SK-N-SH treated with all-trans-retinoic acid at 6 μM for 48 hours (cell line): ENCODE results near the gene PLEKHF1.

ENCODE experiments used
- ATAC-seq: fragments of 200-7000 bp; cut with Tn5 transposase; 3 replicates; pipeline ENCODE4 v1.9.1; 2020; ENCODE audit warnings: mild to moderate bottlenecking, moderate library complexity
- ARNTL ChIP-seq: fragments of 450-650 bp; formaldehyde crosslinking; IDR thresholded peaks from 2 replicates; pipeline ENCODE4 v1.5.0; 2020; ENCODE audit warnings: low read depth, mild to moderate bottlenecking, moderate library complexity, borderline replicate concordance
- BACH2 ChIP-seq: fragments of 250-450 bp; sonication (Bioruptor Pico); IDR thresholded peaks from 2 replicates; pipeline ENCODE4 v1.9.0; 2021; ENCODE audit warnings: mild to moderate bottlenecking, borderline replicate concordance
- CSDC2 ChIP-seq: fragments of 250-450 bp; sonication (Bioruptor Pico); IDR thresholded peaks from 2 replicates; pipeline ENCODE4 v1.5.0; 2020; ENCODE audit warnings: mild to moderate bottlenecking, moderate library complexity
- ESRRG ChIP-seq: fragments of 250-450 bp; sonication (Bioruptor Pico); IDR thresholded peaks from 2 replicates; pipeline ENCODE4 v1.6.1; 2021; ENCODE audit warnings: mild to moderate bottlenecking
- GLIS3 ChIP-seq: fragments of 250-450 bp; sonication (Bioruptor Pico); IDR thresholded peaks from 2 replicates; pipeline ENCODE4 v1.5.0; 2020; ENCODE audit warnings: mild to moderate bottlenecking, moderate library complexity
- ISL1 ChIP-seq: fragments of 250-450 bp; sonication (Bioruptor Pico); IDR thresholded peaks from 2 replicates; pipeline ENCODE4 v2.1.2; 2022; ENCODE audit warnings: mild to moderate bottlenecking, moderate library complexity
- OSR1 ChIP-seq: fragments of 250-450 bp; sonication (Bioruptor Pico); IDR thresholded peaks from 2 replicates; pipeline ENCODE4 v1.8.0; 2022; ENCODE audit warnings: moderate library complexity, mild to moderate bottlenecking, inconsistent platforms
- PPARA ChIP-seq: fragments of 250-450 bp; sonication (Bioruptor Pico); IDR thresholded peaks from 2 replicates; pipeline ENCODE4 v1.5.0; 2020; ENCODE audit warnings: mild to moderate bottlenecking, borderline replicate concordance
- RARB ChIP-seq: fragments of 250-450 bp; sonication (Bioruptor Pico); IDR thresholded peaks from 2 replicates; pipeline ENCODE4 v1.8.0; 2021; ENCODE audit warnings: mild to moderate bottlenecking, moderate library complexity
- SNAI2 ChIP-seq: fragments of 250-450 bp; sonication (Bioruptor Pico); IDR thresholded peaks from 2 replicates; pipeline ENCODE4 v1.5.0; 2020; ENCODE audit warnings: mild to moderate bottlenecking, moderate library complexity
- TCF4 ChIP-seq: fragments of 250-450 bp; sonication (Bioruptor Pico); IDR thresholded peaks from 2 replicates; pipeline ENCODE4 v1.8.0; 2021; ENCODE audit warnings: mild to moderate bottlenecking, moderate library complexity, borderline replicate concordance
- TOX ChIP-seq: fragments of 250-450 bp; sonication (Bioruptor Pico); IDR thresholded peaks from 2 replicates; pipeline ENCODE4 v1.8.0; 2021; ENCODE audit warnings: mild to moderate bottlenecking, moderate library complexity, borderline replicate concordance
- ZC3H10 ChIP-seq: fragments of 250-450 bp; sonication (Bioruptor Pico); IDR thresholded peaks from 2 replicates; pipeline ENCODE4 v1.5.1; 2021; ENCODE audit warnings: mild to moderate bottlenecking, moderate library complexity
- ZFP3 ChIP-seq: fragments of 250-450 bp; sonication (Bioruptor Pico); IDR thresholded peaks from 2 replicates; pipeline ENCODE4 v1.5.0; 2020; ENCODE audit warnings: mild to moderate bottlenecking, moderate library complexity
- ZFP30 ChIP-seq: fragments of 450-650 bp; formaldehyde crosslinking; IDR thresholded peaks from 2 replicates; pipeline ENCODE4 v1.5.0; 2022; ENCODE audit warnings: mild to moderate bottlenecking, moderate library complexity
- ZNF565 ChIP-seq: fragments of 450-650 bp; formaldehyde crosslinking; conservative IDR thresholded peaks from 2 replicates; pipeline ENCODE4 v1.5.0; 2020; ENCODE audit warnings: low read depth, mild to moderate bottlenecking, moderate library complexity
- ZNF70 ChIP-seq: fragments of 450-650 bp; formaldehyde crosslinking; IDR thresholded peaks from 2 replicates; pipeline ENCODE4 v1.5.0; 2020; ENCODE audit warnings: mild to moderate bottlenecking, moderate library complexity
- TF ChIP-seq, protein P1 (sequence below): fragments of 250-450 bp; sonication (Bioruptor Pico); IDR thresholded peaks from 2 replicates; pipeline ENCODE4 v1.8.0; 2020; ENCODE audit warnings: mild to moderate bottlenecking, moderate library complexity, borderline replicate concordance
- TF ChIP-seq, protein P2 (sequence below): fragments of 250-450 bp; sonication (Bioruptor Pico); IDR thresholded peaks from 2 replicates; pipeline ENCODE4 v1.8.0; 2021; ENCODE audit warnings: low read depth, mild to moderate bottlenecking, moderate library complexity, borderline replicate concordance
- TF ChIP-seq, protein P3 (sequence below): fragments of 250-450 bp; sonication (Bioruptor Pico); IDR thresholded peaks from 2 replicates; pipeline ENCODE4 v1.5.1; 2021; ENCODE audit warnings: mild to moderate bottlenecking, moderate library complexity
- TF ChIP-seq, protein P4 (sequence below): fragments of 250-450 bp; sonication (Bioruptor Pico); IDR thresholded peaks from 2 replicates; pipeline ENCODE4 v1.5.1; 2020; ENCODE audit warnings: low read depth, mild to moderate bottlenecking, moderate library complexity
- TF ChIP-seq, protein P5 (sequence below): fragments of 250-450 bp; sonication (Bioruptor Pico); IDR thresholded peaks from 2 replicates; pipeline ENCODE4 v1.5.0; 2020; ENCODE audit warnings: mild to moderate bottlenecking, moderate library complexity

PLEKHF1 gene

DNA sequence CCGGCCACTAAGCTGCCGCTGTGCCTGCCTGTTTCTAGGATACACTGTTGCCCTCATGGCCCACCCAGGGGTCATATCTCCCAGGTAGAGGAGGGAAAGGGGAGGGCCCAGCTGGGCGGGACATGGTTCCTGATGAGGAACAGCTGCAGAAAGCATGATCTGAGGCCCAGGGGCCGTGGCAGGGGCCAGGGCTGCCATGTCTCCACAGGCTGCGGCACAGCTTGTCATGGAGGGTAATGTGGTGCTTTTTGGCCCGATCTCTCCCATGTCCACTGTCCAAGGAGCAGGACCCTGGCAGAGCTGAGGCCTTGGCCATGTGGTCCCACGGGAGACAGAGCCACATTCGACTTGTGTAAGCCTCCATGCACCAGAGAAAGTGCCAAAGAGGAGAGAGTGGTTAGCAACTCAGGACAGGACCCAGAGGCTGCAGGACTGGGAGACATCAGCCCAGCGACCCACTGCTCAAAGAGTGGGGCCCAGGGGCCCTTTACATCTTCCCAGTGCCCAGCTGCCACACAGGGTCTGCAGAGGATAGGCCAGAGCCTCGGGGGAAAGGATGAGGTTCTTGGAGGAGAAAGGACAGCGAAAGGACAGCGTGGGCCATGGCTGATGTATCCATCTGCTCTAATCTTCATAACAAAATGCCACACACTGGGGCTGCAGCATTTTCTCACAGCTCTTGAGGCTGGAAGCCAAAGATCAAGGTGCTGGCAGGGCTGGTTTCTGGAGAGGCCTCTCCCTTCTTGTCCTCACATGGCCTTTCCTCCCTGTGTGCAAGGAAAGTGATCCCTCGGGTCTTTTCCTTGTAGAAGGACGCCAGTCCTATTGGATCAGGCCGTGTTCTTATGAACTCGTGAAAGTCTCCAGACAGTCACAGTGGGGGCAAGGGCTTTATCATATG, 47.6 kb upstream of the PLEKHF1 start:
- no peak for TF ChIP-seq ISL1 (CRISPR knock-in tag)
- TF ChIP-seq, protein P1, sequence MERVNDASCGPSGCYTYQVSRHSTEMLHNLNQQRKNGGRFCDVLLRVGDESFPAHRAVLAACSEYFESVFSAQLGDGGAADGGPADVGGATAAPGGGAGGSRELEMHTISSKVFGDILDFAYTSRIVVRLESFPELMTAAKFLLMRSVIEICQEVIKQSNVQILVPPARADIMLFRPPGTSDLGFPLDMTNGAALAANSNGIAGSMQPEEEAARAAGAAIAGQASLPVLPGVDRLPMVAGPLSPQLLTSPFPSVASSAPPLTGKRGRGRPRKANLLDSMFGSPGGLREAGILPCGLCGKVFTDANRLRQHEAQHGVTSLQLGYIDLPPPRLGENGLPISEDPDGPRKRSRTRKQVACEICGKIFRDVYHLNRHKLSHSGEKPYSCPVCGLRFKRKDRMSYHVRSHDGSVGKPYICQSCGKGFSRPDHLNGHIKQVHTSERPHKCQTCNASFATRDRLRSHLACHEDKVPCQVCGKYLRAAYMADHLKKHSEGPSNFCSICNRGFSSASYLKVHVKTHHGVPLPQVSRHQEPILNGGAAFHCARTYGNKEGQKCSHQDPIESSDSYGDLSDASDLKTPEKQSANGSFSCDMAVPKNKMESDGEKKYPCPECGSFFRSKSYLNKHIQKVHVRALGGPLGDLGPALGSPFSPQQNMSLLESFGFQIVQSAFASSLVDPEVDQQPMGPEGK (CRISPR knock-in tag): no peak
- peak; percentile 34 for ATAC-seq

DNA sequence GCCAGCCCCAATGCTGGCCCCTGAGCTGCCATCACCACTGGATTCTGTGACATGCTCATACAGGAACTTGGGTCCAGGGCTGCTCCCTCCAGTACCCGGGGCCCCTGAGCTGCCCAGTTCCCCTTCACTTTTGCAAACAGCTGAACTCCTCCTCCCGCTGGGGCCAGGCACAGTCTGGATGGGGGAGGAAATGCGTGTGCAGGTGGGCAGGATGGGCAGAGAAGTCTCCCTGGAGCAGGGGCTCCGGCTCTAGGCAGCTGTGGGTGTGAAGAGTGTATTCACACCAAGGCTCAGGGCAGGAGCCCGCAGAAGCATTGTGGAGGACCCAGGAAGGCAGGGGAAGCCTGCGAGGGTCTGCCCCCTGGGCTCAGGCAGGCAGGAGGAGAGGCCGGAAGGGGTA, 46.8 kb upstream of the PLEKHF1 start:
- no peak for ATAC-seq

DNA sequence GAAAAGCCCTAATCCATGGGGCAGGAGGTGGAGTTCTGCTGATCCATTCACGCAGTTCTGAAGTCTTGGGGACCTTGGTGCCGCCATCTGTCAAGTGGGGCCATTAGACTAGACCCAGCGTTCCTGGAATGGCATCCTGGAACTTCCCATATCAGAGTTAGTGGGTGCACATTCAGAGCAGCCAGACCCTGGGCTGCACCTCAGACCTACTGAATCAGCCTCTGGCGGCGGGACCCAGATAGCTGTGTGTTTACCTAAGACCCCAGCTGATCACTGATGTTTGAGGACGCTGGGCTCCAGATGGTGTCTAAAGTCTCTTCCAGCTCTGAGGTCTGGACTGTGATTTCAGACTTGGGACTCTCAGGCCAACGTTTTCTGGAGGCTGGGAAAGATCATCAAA, 46.4 kb upstream of the PLEKHF1 start:
- TF ChIP-seq BACH2 (CRISPR knock-in tag): no peak
- TF ChIP-seq, protein P2, sequence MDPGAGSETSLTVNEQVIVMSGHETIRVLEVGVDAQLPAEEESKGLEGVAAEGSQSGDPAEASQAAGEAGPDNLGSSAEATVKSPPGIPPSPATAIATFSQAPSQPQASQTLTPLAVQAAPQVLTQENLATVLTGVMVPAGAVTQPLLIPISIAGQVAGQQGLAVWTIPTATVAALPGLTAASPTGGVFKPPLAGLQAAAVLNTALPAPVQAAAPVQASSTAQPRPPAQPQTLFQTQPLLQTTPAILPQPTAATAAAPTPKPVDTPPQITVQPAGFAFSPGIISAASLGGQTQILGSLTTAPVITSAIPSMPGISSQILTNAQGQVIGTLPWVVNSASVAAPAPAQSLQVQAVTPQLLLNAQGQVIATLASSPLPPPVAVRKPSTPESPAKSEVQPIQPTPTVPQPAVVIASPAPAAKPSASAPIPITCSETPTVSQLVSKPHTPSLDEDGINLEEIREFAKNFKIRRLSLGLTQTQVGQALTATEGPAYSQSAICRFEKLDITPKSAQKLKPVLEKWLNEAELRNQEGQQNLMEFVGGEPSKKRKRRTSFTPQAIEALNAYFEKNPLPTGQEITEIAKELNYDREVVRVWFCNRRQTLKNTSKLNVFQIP: no peak
- no peak for ATAC-seq

More for the DNA sequence above, 46.8 kb upstream of the PLEKHF1 start:
- no peak for TF ChIP-seq ARNTL (CRISPR knock-in tag)
- no peak for TF ChIP-seq ZFP3 (CRISPR knock-in tag)
- no peak for TF ChIP-seq ZC3H10
- TF ChIP-seq, protein P3, sequence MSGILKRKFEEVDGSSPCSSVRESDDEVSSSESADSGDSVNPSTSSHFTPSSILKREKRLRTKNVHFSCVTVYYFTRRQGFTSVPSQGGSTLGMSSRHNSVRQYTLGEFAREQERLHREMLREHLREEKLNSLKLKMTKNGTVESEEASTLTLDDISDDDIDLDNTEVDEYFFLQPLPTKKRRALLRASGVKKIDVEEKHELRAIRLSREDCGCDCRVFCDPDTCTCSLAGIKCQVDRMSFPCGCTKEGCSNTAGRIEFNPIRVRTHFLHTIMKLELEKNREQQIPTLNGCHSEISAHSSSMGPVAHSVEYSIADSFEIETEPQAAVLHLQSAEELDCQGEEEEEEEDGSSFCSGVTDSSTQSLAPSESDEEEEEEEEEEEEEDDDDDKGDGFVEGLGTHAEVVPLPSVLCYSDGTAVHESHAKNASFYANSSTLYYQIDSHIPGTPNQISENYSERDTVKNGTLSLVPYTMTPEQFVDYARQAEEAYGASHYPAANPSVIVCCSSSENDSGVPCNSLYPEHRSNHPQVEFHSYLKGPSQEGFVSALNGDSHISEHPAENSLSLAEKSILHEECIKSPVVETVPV (CRISPR knock-in tag): no peak
- no peak for TF ChIP-seq ZNF70
- no peak for TF ChIP-seq TOX (CRISPR knock-in tag)
- TF ChIP-seq SNAI2 (CRISPR knock-in tag): no peak
- TF ChIP-seq OSR1 (CRISPR knock-in tag): no peak
- TF ChIP-seq, protein P4, sequence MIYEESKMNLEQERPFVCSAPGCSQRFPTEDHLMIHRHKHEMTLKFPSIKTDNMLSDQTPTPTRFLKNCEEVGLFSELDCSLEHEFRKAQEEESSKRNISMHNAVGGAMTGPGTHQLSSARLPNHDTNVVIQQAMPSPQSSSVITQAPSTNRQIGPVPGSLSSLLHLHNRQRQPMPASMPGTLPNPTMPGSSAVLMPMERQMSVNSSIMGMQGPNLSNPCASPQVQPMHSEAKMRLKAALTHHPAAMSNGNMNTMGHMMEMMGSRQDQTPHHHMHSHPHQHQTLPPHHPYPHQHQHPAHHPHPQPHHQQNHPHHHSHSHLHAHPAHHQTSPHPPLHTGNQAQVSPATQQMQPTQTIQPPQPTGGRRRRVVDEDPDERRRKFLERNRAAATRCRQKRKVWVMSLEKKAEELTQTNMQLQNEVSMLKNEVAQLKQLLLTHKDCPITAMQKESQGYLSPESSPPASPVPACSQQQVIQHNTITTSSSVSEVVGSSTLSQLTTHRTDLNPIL (CRISPR knock-in tag): no peak
- TF ChIP-seq PPARA (CRISPR knock-in tag): no peak
- no peak for TF ChIP-seq ESRRG
- no peak for TF ChIP-seq GLIS3 (CRISPR knock-in tag)
- no peak for TF ChIP-seq TCF4 (CRISPR knock-in tag)
- TF ChIP-seq, all 23 proteins: peak for 0

DNA sequence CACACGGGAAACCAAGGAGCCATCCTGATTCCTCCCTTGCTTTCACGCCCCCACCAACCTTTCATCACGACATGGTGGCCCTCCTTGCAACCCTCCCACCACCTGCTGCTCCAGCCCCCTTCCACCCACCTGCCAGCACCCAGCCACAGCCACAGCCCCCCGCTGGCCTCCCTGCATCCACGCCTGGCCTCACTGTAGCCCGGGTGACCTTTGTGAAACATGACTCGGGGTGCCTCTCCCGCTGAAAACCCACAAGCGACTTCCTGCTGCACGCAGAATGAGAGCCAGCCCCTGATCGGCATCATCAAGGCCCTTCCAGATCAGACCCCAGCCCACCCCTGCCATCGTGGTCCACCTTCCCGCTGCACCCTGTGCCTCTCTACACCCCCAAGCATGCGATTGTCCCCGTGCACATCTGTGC, 44.3 kb upstream of the PLEKHF1 start:
- TF ChIP-seq RARB (CRISPR knock-in tag): no peak
- no peak for TF ChIP-seq ZC3H10
- no peak for TF ChIP-seq TOX (CRISPR knock-in tag)
- TF ChIP-seq ZNF70: no peak
- no peak for TF ChIP-seq CSDC2
- TF ChIP-seq, protein P5, sequence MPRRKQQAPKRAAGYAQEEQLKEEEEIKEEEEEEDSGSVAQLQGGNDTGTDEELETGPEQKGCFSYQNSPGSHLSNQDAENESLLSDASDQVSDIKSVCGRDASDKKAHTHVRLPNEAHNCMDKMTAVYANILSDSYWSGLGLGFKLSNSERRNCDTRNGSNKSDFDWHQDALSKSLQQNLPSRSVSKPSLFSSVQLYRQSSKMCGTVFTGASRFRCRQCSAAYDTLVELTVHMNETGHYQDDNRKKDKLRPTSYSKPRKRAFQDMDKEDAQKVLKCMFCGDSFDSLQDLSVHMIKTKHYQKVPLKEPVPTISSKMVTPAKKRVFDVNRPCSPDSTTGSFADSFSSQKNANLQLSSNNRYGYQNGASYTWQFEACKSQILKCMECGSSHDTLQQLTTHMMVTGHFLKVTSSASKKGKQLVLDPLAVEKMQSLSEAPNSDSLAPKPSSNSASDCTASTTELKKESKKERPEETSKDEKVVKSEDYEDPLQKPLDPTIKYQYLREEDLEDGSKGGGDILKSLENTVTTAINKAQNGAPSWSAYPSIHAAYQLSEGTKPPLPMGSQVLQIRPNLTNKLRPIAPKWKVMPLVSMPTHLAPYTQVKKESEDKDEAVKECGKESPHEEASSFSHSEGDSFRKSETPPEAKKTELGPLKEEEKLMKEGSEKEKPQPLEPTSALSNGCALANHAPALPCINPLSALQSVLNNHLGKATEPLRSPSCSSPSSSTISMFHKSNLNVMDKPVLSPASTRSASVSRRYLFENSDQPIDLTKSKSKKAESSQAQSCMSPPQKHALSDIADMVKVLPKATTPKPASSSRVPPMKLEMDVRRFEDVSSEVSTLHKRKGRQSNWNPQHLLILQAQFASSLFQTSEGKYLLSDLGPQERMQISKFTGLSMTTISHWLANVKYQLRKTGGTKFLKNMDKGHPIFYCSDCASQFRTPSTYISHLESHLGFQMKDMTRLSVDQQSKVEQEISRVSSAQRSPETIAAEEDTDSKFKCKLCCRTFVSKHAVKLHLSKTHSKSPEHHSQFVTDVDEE (CRISPR knock-in tag): no peak
- no peak for TF ChIP-seq ZFP3 (CRISPR knock-in tag)
- TF ChIP-seq PPARA (CRISPR knock-in tag): no peak
- no peak for TF ChIP-seq OSR1 (CRISPR knock-in tag)
- no peak for TF ChIP-seq ZFP30 (CRISPR knock-in tag)
- TF ChIP-seq TCF4 (CRISPR knock-in tag): no peak
- no peak for TF ChIP-seq BACH2 (CRISPR knock-in tag)
- TF ChIP-seq ARNTL (CRISPR knock-in tag): no peak
- TF ChIP-seq ZNF565 (CRISPR knock-in tag): no peak
- TF ChIP-seq, all 23 proteins: peak for 0
- no peak for ATAC-seq
